OCI-LY7 (cell line): ENCODE data around the gene GPC2. TPM values are rescaled to one million over a fixed set of nuclear protein-coding genes. Genes with fewer than 3 reads are reported as not detected.

Source experiments
- BruUV-seq: library from RNA; stranded (reverse); fragments of 400-500 nt; replicated peaks from 2 replicates; lab custom pipeline; 2021; lab: Mats Ljungman, UMichigan
- CTCF ChIA-PET: fragments of 300-600 bp; sonication (Branson Sonifier 250); formaldehyde crosslinking; loops from one replicate; lab custom pipeline; 2022; ENCODE audit warnings: antibody characterized with exemption; ENCODE audit not compliant: unreplicated experiment; lab: Charles Lee
- POLR2A ChIA-PET: fragments of 300-600 bp; sonication (Branson Sonifier 250); formaldehyde crosslinking; loops from one replicate; lab custom pipeline; 2022; ENCODE audit warnings: antibody characterized with exemption; lab: Charles Lee
- DNase-seq: peaks from one replicate; pipeline ENCODE4 v3.0.0-alpha.2; 2015; ENCODE audit warnings: low spot score
- H2AFZ ChIP-seq: fragments of 200-600 bp; sonication (generic), shearing (Covaris generic); 2 replicates; pipeline ENCODE4 v1.6.1; 2014; ENCODE audit warnings: mild to moderate bottlenecking, antibody characterized with exemption, low read length, moderate library complexity
- H3K27ac ChIP-seq: fragments of 200-600 bp; sonication (generic); 2 replicates; pipeline ENCODE4 v1.5.1; 2014; ENCODE audit warnings: mixed run types, low read depth, mild to moderate bottlenecking, moderate library complexity, low read length, inconsistent platforms; ENCODE audit not compliant: poor library complexity, severe bottlenecking
- H3K36me3 ChIP-seq: fragments of 200-600 bp; sonication (generic); 2 replicates; pipeline ENCODE4 v1.6.1; 2014; ENCODE audit warnings: mild to moderate bottlenecking, antibody characterized with exemption, low read length, moderate library complexity, mixed read lengths; ENCODE audit not compliant: insufficient read depth
- H3K4me1 ChIP-seq: fragments of 200-600 bp; sonication (generic); 2 replicates; pipeline ENCODE4 v1.5.1; 2014; ENCODE audit warnings: mild to moderate bottlenecking, low read length; ENCODE audit not compliant: insufficient read depth, poor library complexity, severe bottlenecking
- H3K4me2 ChIP-seq: fragments of 200-600 bp; sonication (generic); 2 replicates; pipeline ENCODE4 v1.6.1; 2014; ENCODE audit warnings: mild to moderate bottlenecking, low read length
- H3K4me3 ChIP-seq: fragments of 200-600 bp; sonication (generic); 2 replicates; pipeline ENCODE4 v1.5.1; 2014; ENCODE audit warnings: mild to moderate bottlenecking, low read depth, low read length; ENCODE audit not compliant: poor library complexity, severe bottlenecking
- H3K79me2 ChIP-seq: fragments of 200-600 bp; sonication (generic); 2 replicates; pipeline ENCODE4 v1.6.1; 2016; ENCODE audit warnings: low read depth, mild to moderate bottlenecking, low read length, moderate library complexity, mixed read lengths; ENCODE audit not compliant: insufficient read depth
- H3K9me2 ChIP-seq: fragments of 200-600 bp; sonication (generic); 2 replicates; pipeline ENCODE4 v1.6.1; 2016; ENCODE audit warnings: mild to moderate bottlenecking, low read length, mixed read lengths; ENCODE audit not compliant: insufficient read depth
- H3K9me3 ChIP-seq: fragments of 200-600 bp; sonication (generic); 2 replicates; pipeline ENCODE4 v1.6.1; 2014; ENCODE audit warnings: mild to moderate bottlenecking, mixed run types, low read length, mixed read lengths
- H4K20me1 ChIP-seq: fragments of 200-600 bp; sonication (generic); 2 replicates; pipeline ENCODE4 v1.6.1; 2014; ENCODE audit warnings: mild to moderate bottlenecking, antibody characterized with exemption, low read length, moderate library complexity, mixed read lengths; ENCODE audit not compliant: insufficient read depth
- EZH2phosphoT487 ChIP-seq: fragments of 200-600 bp; sonication (generic); IDR thresholded peaks from 2 replicates; pipeline ENCODE4 v1.6.1; 2018; ENCODE audit warnings: low read depth, borderline replicate concordance, mild to moderate bottlenecking, mixed run types, antibody characterized with exemption, low read length, moderate library complexity, mixed read lengths
- intact Hi-C: fragments of 100-400 bp; cut with micrococcal nuclease; formaldehyde crosslinking; loops from one replicate; pipeline ENCODE4 v1.10.0; 2022; ENCODE audit not compliant: unreplicated experiment
- total RNA-seq, 2 experiments: library from RNA; depleted of rRNA in 1 of 2; stranded (reverse); fragments of >200 nt in 1 of 2; shearing (Covaris generic) in 1 of 2; gene quantifications; 2 replicates each; pipeline ENCODE4 v1.2.3, GENCODE V29; 2014 to 2022
- TF ChIP-seq, protein P1 (sequence below): fragments of 200-600 bp; sonication (generic); conservative IDR thresholded peaks from 2 replicates; pipeline ENCODE4 v1.5.1; 2014; ENCODE audit warnings: mild to moderate bottlenecking, antibody characterized with exemption, low read length, moderate library complexity, mixed read lengths

GPC2 gene
- total RNA-seq, 2 experiments from 2014 or later: 20.2 to 23.2 TPM

DNA sequence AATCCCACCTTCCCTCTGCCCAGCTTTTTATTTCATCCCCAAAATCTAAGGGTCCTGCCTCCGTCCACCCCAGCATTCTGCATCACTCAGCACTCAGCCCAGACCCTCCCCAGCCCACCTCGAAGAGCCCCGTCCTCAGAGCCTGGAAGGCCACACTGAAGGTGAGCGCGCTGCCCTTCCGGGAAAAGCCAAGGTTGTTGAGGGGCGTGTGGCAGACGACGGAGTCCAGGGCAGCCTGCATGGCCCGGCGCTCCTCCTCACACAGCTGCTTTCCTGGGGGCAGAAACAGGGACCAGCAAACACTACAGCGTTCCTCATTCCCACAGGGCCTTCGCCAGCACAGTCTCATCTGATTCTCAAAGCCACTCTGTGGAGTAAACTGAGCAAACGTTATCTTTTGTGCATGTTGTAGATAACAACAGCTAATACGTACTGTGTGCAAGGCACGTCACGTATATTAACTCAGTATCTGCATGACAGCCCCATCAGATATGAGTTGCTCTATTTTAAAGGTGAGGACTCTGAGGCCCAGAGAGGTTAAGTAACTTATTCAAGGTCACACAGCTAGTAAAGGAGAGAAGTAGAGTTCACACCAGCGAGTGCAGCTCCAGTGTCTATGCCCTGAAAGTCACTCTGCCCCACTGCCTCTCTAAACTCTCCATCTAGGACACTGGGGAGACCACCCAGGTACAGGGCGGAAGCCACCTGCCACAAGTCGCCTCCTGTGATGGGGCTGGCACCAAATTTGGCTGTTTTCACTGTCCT, 21.4 kb downstream of the GPC2 start:
- Histone ChIP-seq H3K79me2 (peaks cover 30% of the 10 kb centered on the region; the same call in 1 of the 2 replicates), H2AFZ (no peak overlapping the region), H3K36me3 (peaks cover 63% of the 10 kb centered on the region), H3K4me3 (no peak overlapping the region), H4K20me1 (peaks cover 10% of the 10 kb centered on the region; the same call in 1 of the 2 replicates), H3K9me3 (no peaks in the 10 kb centered on the region), H3K9me2 (no peaks in the 10 kb centered on the region), H3K27ac (no peak overlapping the region), H3K4me1 (peaks cover 53% of the 10 kb centered on the region), H3K4me2 (0 out of 2 replicates have a peak overlapping the region, but pooled peaks have one; percentile 2)
- ChIA-PET POLR2A (interaction anchor here (0.6 kb wide), 1 partner anchor 61 kb away, joined by 3 read pairs; no protein-coding TSS in a partner anchor), CTCF (no interaction called here)
- no peak for TF ChIP-seq EZH2phosphoT487
- TF ChIP-seq, protein P1, sequence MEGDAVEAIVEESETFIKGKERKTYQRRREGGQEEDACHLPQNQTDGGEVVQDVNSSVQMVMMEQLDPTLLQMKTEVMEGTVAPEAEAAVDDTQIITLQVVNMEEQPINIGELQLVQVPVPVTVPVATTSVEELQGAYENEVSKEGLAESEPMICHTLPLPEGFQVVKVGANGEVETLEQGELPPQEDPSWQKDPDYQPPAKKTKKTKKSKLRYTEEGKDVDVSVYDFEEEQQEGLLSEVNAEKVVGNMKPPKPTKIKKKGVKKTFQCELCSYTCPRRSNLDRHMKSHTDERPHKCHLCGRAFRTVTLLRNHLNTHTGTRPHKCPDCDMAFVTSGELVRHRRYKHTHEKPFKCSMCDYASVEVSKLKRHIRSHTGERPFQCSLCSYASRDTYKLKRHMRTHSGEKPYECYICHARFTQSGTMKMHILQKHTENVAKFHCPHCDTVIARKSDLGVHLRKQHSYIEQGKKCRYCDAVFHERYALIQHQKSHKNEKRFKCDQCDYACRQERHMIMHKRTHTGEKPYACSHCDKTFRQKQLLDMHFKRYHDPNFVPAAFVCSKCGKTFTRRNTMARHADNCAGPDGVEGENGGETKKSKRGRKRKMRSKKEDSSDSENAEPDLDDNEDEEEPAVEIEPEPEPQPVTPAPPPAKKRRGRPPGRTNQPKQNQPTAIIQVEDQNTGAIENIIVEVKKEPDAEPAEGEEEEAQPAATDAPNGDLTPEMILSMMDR: no peak
- intact Hi-C loops: loop anchor here (5.0 kb wide), 1 partner anchor 62 kb away; the partner anchor contains the start of gene PVRIG
- DNase-seq: no peak
- no TSS peak for BruUV-seq

DNA sequence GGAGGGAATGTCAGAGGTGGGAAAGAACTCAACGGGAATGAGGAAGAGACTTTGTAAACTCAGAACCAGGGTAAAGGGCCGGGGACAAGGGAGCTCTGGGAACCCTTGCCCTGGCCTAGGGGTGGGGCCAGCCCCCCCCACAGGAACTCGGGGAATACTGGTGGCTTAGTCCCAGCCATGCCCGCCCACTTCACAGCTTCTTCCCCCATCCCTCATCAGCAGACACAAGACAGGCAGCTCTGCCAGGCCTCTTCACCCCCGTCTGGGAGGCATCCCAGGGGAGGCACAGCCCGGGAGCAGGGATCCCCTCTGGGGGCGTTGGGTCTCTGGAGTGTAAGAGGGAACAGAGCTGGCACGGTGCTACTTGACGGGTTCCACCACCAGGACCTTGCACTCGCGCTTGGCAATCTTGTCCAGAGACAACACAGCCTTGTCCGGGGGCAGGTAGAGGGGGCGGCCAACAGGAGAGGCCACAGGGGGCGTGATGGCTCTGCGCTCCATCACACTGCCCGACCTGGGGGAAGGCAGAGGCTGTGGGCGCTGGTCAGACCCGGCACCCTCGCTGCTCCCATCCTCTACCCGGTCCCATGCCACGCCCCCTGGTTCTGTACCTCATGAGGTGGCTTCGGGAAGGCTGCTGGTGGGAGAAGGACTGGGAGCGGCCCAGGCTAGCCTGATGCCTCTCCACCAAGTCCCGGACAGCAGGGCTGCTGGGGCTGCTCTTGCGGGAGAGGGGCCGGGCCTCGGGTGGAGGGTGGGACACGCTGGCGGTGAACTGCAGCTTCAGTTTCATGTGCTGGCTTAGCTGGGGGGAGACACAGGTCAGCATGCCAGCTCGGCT, 22.3 kb downstream of the GPC2 start:
- no peak for DNase-seq
- BruUV-seq: no TSS peak
- Histone ChIP-seq H3K79me2 (peaks cover 38% of the 10 kb centered on the region), H2AFZ (no peak overlapping the region), H3K4me1 (peaks cover 61% of the 10 kb centered on the region), H3K9me2 (no peaks in the 10 kb centered on the region), H3K9me3 (no peaks in the 10 kb centered on the region), H3K27ac (no peak overlapping the region), H4K20me1 (peaks cover 10% of the 10 kb centered on the region; the same call in 1 of the 2 replicates), H3K4me2 (no peak overlapping the region; the same call in 1 of the 2 replicates), H3K36me3 (peaks cover 63% of the 10 kb centered on the region), H3K4me3 (no peak overlapping the region)
- CTCF ChIA-PET: no interaction called here
- TF ChIP-seq, protein P1: no peak
- no peak for TF ChIP-seq EZH2phosphoT487
- intact Hi-C loops: loop anchor here (5.0 kb wide), 1 partner anchor 62 kb away; the partner anchor contains the start of gene PVRIG
- POLR2A ChIA-PET: interaction anchor here (0.5 kb wide), 1 partner anchor 53 kb away, joined by 3 read pairs; no protein-coding TSS in a partner anchor
